ENCODE results near the gene NPAS2.

DNA sequence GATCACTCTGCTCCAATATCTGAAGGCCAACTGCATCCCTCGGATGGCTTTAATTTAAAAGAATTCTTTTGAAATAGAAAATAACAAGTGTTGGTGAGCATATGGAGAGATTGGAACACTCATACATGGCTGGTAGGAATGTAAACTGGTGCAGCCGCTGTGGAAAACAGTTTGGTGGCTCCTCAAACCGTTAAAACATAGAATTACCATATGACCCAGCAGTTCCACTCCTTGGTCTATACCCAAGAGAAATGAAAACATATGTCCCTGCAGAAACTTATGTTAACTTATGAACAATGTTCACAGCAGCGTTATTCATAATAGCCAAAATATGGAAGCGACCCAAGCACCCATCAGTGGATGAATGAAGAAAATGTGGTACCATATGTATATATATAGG is 60.1 kb downstream of the NPAS2 start:
- no peak for TF ChIP-seq POLR2A (IDR thresholded peaks at IDR 0.05)
- TF ChIP-seq CTCF (IDR thresholded peaks at IDR 0.05): no peak

All from adrenal gland (tissue), 5 donors.